HG02938 (cell line): ENCODE measurements around the gene GMEB1.
"Not testable (repeated sequence)": the region's sequence is repeated elsewhere in the genome, so short reads cannot be mapped to it uniquely, and the experiment has no call there.

Experiments used
- ATAC-seq: cut with Tn5 transposase; IDR thresholded peaks from one replicate; pipeline ENCODE4 v1.9.1; 2021; ENCODE audit warnings: mild to moderate bottlenecking, moderate library complexity; ENCODE audit not compliant: unreplicated experiment

Gene GMEB1

GRCh38 chr1:28668956-28669723, 556 bp downstream of the GMEB1 start:
- peak; percentile 34 for ATAC-seq

GRCh38 chr1:28671254-28671780, 2.7 kb downstream of the GMEB1 start:
- ATAC-seq = no peak

DNA sequence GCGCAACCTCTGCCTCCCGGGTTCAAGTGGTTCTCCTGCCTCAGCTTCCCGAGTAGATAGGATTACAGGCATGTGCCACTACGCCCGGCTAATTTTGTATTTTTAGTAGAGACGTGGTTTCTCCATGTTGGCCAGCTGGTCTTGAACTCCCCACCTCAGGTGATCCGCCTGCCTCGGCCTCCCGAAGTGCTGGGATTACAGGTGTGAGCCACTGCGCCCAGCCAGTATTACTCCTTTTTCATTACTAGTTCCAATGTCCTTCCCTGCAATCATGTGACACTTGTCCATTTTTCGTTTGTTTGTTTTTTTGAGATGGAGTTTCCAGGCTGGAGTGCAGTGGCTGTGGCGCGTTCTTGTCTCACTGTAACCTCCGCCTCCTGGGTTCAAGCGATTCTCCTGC, 4.4 kb downstream of the GMEB1 start:
- ATAC-seq = not testable (repeated sequence)

DNA sequence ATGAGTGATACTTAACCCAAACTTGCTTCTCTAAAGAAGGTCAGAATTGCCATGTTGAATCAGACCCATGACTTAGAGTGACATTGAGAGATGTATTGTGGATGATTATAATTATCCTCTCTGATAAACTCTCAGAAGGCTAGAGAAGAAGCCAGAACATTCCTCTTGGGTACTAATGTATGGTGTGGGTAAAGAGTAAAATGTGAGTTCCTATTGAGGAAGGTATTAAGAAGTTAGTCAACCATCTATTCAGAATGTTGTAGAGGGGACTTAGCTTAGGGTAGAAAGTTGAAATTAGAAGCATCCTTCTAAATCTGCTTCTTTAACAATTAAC, 7.3 kb downstream of the GMEB1 start:
- no peak for ATAC-seq

GRCh38 chr1:28680151-28680550, 11.6 kb downstream of the GMEB1 start:
- no peak for ATAC-seq

GRCh38 chr1:28682840-28683239, 14.3 kb downstream of the GMEB1 start:
- no peak for ATAC-seq

GRCh38 chr1:28684937-28685336, 16.4 kb downstream of the GMEB1 start:
- ATAC-seq = no peak

DNA sequence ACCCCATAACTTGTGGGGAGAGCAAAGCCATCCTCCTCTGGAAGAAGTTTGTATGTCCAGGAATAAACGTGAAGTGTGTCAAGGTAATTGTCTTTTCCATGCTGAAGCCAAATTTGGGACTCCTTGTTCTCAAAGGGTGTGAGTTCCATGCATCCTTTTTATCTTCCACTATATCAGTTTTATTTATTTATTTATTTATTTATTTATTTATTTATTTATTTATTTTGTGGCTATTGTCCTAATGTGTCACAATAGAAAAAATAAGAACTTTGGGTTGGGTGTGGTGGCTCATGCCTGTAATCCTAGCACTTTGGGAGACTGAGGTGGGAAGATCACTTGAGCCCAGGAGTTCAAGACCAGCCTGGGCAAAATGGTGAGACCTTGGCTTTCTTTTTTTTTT, 23.0 kb downstream of the GMEB1 start:
- not testable (repeated sequence) for ATAC-seq

- ATAC-seq = no peak
These were observed 35.0 kb downstream of the GMEB1 start for GRCh38 chr1:28703629-28704028.

DNA sequence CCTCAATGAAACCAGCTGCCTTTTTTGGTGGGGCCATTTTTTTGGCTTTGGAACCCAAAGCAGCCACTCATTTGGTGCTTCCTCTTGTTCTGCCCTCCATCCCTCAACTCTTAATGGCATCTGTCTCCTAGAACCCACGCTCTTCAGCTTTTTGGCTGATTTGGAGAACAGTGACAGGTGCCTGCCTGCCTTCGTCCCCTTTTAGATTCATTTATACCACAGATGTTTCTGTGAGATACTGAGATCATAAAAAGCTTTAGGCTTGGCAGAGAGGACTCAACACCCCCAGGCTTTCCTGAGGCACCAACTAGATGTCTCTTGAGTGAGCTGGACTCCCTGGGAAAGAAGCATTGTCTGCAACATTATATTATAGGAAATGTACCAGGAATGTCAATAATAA, 47.8 kb downstream of the GMEB1 start:
- no peak for ATAC-seq

DNA sequence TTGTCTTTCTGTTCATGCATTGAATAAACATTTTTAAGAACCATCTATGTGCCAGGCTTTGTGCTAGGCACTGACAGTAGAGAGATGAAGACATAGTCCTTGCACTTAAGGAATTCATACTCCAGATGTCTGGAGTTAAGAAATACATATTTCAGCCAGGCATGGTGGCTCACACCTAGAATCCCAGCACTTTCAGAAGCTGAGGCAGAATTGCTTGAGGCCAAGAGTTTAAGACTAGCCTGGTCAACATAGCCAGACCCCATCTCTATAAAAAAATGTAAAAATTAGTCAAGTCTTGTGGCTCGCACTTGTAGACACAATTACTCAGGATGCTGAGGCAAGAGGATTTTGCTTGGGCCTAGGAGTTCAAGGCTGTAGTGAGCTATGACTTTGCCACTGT, 49.6 kb downstream of the GMEB1 start:
- no peak for ATAC-seq

- no peak for ATAC-seq
These were observed 50.2 kb downstream of the GMEB1 start for GRCh38 chr1:28718586-28719331.

GRCh38 chr1:28719332-28719619, 50.7 kb downstream of the GMEB1 start:
- no peak for ATAC-seq

DNA sequence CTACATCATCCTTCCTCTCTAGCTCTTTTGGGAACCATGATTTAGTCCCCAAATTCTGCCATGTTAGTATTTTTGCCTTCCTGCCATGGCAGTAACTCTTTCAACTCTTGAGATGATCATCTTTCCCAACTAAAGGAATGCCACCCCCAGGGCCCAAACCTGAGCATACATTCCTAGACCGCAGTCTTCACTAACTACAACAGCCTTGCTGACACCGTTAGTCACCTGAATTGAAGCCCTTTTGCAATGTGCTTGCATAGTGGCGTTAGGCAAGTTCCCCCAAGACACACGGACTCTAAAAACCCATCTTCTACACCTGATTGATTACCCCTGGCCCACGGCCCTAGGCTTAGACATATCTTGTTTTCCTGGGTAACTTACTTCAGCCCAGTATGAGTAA, 51.8 kb downstream of the GMEB1 start:
- ATAC-seq = no peak

DNA sequence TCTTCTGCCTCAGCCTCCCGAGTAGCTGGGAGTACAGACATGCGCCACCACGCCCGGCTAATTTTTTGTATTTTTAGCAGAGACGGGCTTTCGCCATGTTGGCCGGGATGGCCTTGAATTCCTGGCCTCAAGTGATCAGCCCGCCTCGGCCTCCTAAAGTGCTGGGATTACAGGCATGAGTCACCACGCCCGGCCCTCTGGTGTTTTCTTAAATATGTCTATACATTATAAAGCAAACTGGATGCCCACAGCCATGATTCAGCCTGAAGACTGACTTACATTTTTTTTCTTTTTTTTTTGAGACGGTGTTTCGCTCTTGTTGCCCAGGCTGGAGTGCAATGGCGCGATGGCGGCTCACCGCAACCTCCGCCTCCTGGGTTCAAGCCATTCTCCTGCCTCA, 53.3 kb downstream of the GMEB1 start:
- ATAC-seq = not testable (repeated sequence)

DNA sequence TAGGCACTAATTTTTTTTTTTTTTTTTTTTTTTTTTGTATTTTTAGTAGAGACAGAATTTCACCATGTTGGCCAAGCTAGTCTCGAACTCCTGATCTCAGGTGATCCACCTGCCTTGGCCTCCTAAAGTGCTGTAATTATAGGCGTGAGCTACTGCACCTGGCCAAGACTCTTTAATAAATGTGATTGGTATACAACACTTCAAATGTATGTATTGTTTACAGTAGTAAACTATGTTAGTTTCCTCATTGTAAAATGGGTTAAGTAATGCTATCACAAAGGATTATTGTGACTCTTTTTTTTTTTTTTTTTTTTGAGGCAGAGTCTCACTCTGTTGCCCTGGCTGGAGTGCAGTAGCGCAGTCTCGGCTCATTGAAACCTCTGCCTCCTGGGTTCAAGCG, 56.8 kb downstream of the GMEB1 start:
- not testable (repeated sequence) for ATAC-seq

DNA sequence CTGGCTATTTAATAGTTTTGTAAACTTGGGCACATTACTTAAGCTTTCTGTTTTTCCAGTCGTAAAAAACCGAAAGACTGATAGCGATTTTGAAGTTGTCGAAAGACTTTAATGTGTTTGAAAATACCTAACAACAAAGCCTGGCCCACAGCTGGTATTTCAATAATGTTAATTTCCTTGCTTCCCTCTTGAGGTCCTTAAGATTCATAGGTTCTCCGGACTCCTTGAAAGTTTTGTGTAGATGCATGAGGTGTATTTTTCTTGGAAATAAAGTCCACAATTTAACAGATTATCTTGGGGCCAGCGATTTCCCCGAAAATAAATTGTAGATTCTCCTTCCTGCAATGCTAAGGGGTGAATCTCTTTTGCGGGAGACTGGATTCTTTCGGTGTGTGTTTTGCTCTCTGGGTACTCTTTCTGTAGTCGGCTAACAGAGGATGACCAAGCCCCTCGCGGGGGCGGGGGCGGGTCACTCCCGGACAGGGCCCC, 67.4 kb downstream of the GMEB1 start:
- no peak for ATAC-seq

DNA sequence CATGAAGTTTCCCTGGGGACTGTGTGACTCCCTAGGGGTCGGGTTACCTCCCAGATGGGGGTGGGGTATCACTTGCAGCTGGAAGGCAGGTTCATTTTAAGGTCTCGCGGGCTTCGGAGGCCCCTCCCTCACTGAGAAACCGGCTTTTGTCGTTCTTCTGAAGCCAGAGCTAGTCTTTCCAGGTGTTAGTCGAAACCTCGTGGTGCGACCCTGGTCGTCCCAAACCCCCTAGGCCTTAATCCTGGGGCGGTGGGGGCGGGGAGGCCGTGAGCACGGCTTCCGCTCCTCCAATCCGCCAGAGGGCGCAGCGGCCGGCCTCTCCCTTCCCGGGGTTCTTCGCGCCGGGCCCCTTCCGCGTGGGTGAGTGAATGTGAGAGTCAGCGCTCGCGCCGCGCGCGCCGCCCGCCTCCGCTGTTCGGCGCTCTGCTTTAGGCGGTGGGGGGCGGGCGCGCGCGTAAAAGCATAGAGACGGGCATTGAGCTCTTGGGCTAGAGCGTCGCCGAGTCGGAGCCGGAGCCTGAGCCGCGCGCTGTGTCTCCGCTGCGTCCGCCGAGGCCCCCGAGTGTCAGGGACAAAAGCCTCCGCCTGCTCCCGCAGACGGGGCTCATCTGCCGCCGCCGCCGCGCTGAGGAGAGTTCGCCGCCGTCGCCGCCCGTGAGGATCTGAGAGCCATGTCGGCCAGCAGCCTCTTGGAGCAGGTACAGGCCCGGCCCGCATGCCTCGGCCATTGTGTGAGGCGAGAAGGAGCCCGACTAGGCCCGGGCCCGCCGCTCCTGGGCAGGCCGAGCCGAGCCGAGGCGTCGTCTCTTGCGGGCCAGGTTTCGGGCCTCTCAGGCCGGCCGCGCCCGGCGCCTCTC, 68.1 kb downstream of the GMEB1 start, which contains the start of gene YTHDF2:
Gene YTHDF2 (plus strand): TSS at position 491 of the 857 bp plus-strand sequence. CDS start 181 bp downstream, at position 672.
- ATAC-seq = peak; percentile 79

- peak; percentile 18 for ATAC-seq
These were observed 68.9 kb downstream of the GMEB1 start for GRCh38 chr1:28737307-28738132.

DNA sequence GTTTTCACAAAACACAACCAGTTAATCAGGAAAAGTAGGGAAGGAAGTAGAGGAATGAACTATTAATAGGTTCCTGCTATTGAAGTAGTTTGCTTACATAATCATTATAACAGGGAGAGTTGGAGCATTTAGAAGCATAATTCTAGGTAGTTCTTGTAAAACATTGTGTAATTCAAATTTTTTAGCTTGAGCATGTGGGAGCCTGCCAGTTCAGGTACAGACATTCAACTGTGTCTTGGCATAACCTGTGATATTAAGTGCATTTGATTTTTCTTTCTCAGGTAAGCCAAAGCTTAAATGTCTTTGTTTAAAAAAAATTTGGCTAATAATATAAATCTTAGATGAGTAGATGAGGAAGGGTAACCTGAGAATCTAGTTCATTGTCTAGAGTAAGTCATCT, 71.5 kb downstream of the GMEB1 start:
- ATAC-seq = no peak
